Loucy (cell line): ENCODE data around the gene PEAK1.

Experiments
- H2AFZ ChIP-seq: fragments of 200-600 bp; sonication (generic); 2 replicates; pipeline ENCODE4 v1.6.0; 2016; ENCODE audit warnings: antibody characterized with exemption, mild to moderate bottlenecking, low read length, moderate library complexity
- H3F3A ChIP-seq: fragments of 200-600 bp; 2 replicates; pipeline ENCODE4 v1.6.0; 2016; ENCODE audit warnings: antibody characterized with exemption, low read depth, mild to moderate bottlenecking
- H3K27me3 ChIP-seq: fragments of 200-600 bp; sonication (generic); 2 replicates; pipeline ENCODE4 v1.6.1; 2014; ENCODE audit warnings: low read length, mild to moderate bottlenecking; ENCODE audit not compliant: insufficient read depth, poor library complexity, severe bottlenecking
- H3K36me3 ChIP-seq: fragments of 200-600 bp; sonication (generic); 2 replicates; pipeline ENCODE4 v1.6.1; 2016; ENCODE audit warnings: low read length; ENCODE audit not compliant: insufficient read depth
- H3K4me1 ChIP-seq: fragments of 200-600 bp; sonication (generic); 2 replicates; pipeline ENCODE4 v1.5.1; 2014; ENCODE audit warnings: low read length, mild to moderate bottlenecking; ENCODE audit not compliant: insufficient read depth, poor library complexity, severe bottlenecking
- H3K4me2 ChIP-seq: fragments of 200-600 bp; sonication (generic); 2 replicates; pipeline ENCODE4 v1.6.0; 2014; ENCODE audit warnings: antibody characterized with exemption, low read length, low read depth, mild to moderate bottlenecking; ENCODE audit not compliant: poor library complexity, severe bottlenecking
- H3K4me3 ChIP-seq: fragments of 200-600 bp; sonication (generic); 2 replicates; pipeline ENCODE4 v1.5.1; 2014; ENCODE audit warnings: low read length, mild to moderate bottlenecking, mixed read lengths; ENCODE audit not compliant: poor library complexity, severe bottlenecking
- H3K79me2 ChIP-seq: fragments of 200-600 bp; sonication (generic); 2 replicates; pipeline ENCODE4 v1.6.1; 2014; ENCODE audit warnings: low read length; ENCODE audit not compliant: insufficient read depth
- H3K9ac ChIP-seq: fragments of 200-600 bp; sonication (generic); 2 replicates; pipeline ENCODE4 v1.6.0; 2014; ENCODE audit warnings: mild to moderate bottlenecking, low read depth, low read length, moderate library complexity; ENCODE audit not compliant: poor library complexity, severe bottlenecking
- H3K9me2 ChIP-seq: fragments of 200-600 bp; sonication (generic); replicated peaks from 2 replicates; pipeline ENCODE4 v1.6.1; 2016; ENCODE audit warnings: low read depth, low read length, mixed read lengths
- H3K9me3 ChIP-seq: fragments of 200-600 bp; sonication (generic); 2 replicates; pipeline ENCODE4 v1.6.1; 2014; ENCODE audit warnings: mild to moderate bottlenecking, antibody characterized with exemption, low read length, low read depth; ENCODE audit not compliant: insufficient read depth
- H4K20me1 ChIP-seq: fragments of 200-600 bp; sonication (generic); 2 replicates; pipeline ENCODE4 v1.6.0; 2014; ENCODE audit warnings: antibody characterized with exemption, low read length, mild to moderate bottlenecking; ENCODE audit not compliant: insufficient read depth, poor library complexity, severe bottlenecking
- CTCF ChIP-seq: fragments of 200-600 bp; sonication (generic); conservative IDR thresholded peaks from 2 replicates; pipeline ENCODE4 v1.5.1; 2014; ENCODE audit warnings: mild to moderate bottlenecking, antibody characterized with exemption, low read length
- EZH2phosphoT487 ChIP-seq: fragments of 200-600 bp; IDR thresholded peaks from 2 replicates; pipeline ENCODE4 v1.6.1; 2018; ENCODE audit warnings: antibody characterized with exemption, mild to moderate bottlenecking, moderate library complexity, borderline replicate concordance

PEAK1 gene

GRCh38 chr15:77361456-77361855 is 58.4 kb downstream of the PEAK1 start:
- H3K4me1 ChIP-seq: no peaks in the 10 kb centered on the region
- no peak overlapping the region for H3K4me3 ChIP-seq
- no peak overlapping the region for H3K9ac ChIP-seq
- no peak overlapping the region for H2AFZ ChIP-seq
- no peaks in the 10 kb centered on the region for H4K20me1 ChIP-seq
- H3K9me2 ChIP-seq: no peaks in the 10 kb centered on the region
- H3K9me3 ChIP-seq: no peaks in the 10 kb centered on the region
- peaks cover 5% of the 10 kb centered on the region for H3K36me3 ChIP-seq
- no peaks in the 10 kb centered on the region for H3K27me3 ChIP-seq
- no peaks in the 10 kb centered on the region; the same call in 1 of the 2 replicates for H3K79me2 ChIP-seq
- H3K4me2 ChIP-seq: no peak overlapping the region
- TF ChIP-seq EZH2phosphoT487 (no peak), CTCF (no peak)
- H3F3A ChIP-seq: no peaks in the 10 kb centered on the region

- no peaks in the 10 kb centered on the region for H3K9me2 ChIP-seq
- H3K9ac ChIP-seq: no peak overlapping the region
- H3K9me3 ChIP-seq: no peaks in the 10 kb centered on the region
- no peaks in the 10 kb centered on the region for H3K79me2 ChIP-seq
- H3F3A ChIP-seq: no peaks in the 10 kb centered on the region
- no peak overlapping the region for H3K4me3 ChIP-seq
- H3K36me3 ChIP-seq: peaks cover 5% of the 10 kb centered on the region
- H3K27me3 ChIP-seq: no peaks in the 10 kb centered on the region
- no peaks in the 10 kb centered on the region for H3K4me1 ChIP-seq
- no peak overlapping the region for H2AFZ ChIP-seq
- no peak overlapping the region for H3K4me2 ChIP-seq
- TF ChIP-seq EZH2phosphoT487 (no peak), CTCF (no peak)
- no peaks in the 10 kb centered on the region for H4K20me1 ChIP-seq
Measured at GRCh38 chr15:77358545-77359240, 61.2 kb downstream of the PEAK1 start.

GRCh38 chr15:77356305-77356704 is 63.6 kb downstream of the PEAK1 start:
- TF ChIP-seq EZH2phosphoT487 (no peak), CTCF (no peak)
- no peaks in the 10 kb centered on the region for H3K9me3 ChIP-seq
- no peak overlapping the region for H3K4me2 ChIP-seq
- no peaks in the 10 kb centered on the region for H3K79me2 ChIP-seq
- H3F3A ChIP-seq: no peaks in the 10 kb centered on the region
- H3K9me2 ChIP-seq: no peaks in the 10 kb centered on the region
- H2AFZ ChIP-seq: no peak overlapping the region
- H4K20me1 ChIP-seq: no peaks in the 10 kb centered on the region
- no peak overlapping the region for H3K4me3 ChIP-seq
- H3K36me3 ChIP-seq: no peaks in the 10 kb centered on the region
- H3K27me3 ChIP-seq: no peaks in the 10 kb centered on the region
- H3K9ac ChIP-seq: no peak overlapping the region
- no peaks in the 10 kb centered on the region for H3K4me1 ChIP-seq
